Gastroesophageal sphincter (tissue), 3 donors: Measurements from ENCODE around the gene ZNF343.

Source experiments
- CTCF ChIP-seq, 4 experiments: fragments of 200-600 bp in 2 of 4; fragments of 450-650 bp in 2 of 4; sonication (generic) in 1 of 4; IDR thresholded peaks; one replicate each; pipeline ENCODE4 v1.5.1; 2017 to 2019; ENCODE audit warnings: antibody characterized with exemption in 4 of 4, mild to moderate bottlenecking in 2 of 4, moderate library complexity in 2 of 4
- EP300 ChIP-seq: sonication (generic); formaldehyde crosslinking; IDR thresholded peaks from one replicate; pipeline ENCODE4 v1.6.1; 2017; ENCODE audit warnings: antibody characterized with exemption, mild to moderate bottlenecking
- POLR2A ChIP-seq, 2 donors: fragments of 450-650 bp; IDR thresholded peaks; one replicate each; pipeline ENCODE4 v1.6.1; 2017; ENCODE audit warnings: antibody characterized with exemption in 2 of 2, mild to moderate bottlenecking in 2 of 2, moderate library complexity in 1 of 2

- TF ChIP-seq EP300 (no peak), CTCF (IDR thresholded peaks at IDR 0.05) (no peak), POLR2A (IDR thresholded peaks at IDR 0.05) (no peak)
Observed at GRCh38 chr20:2507464-2507863, 1.3 kb downstream of the ZNF343 start.
